ENCODE results near the gene TNFRSF18. TPM values are rescaled to one million over a fixed set of nuclear protein-coding genes. Genes with fewer than 3 reads are reported as not detected.

The TNFRSF18 gene
- total and polyA plus RNA-seq, 10 of the 15 experiments (the other 5 are each of a cell fraction or from before 2014, with no cell fraction given): 0.18 to 7.5 (median 1.5) TPM; not detected in 1

- TF ChIP-seq SRF (IDR thresholded peaks at IDR 0.05; ENCODE audit: low read depth in 2 of 2, low read length in 2 of 2) (no peak), ZNF274 (IDR thresholded peaks at IDR 0.05; ENCODE audit: insufficient read depth, insufficient read length) (no peak), TAF1 (IDR thresholded peaks at IDR 0.05; ENCODE audit: borderline replicate concordance, low read depth, low read length) (peak; percentile 88), E2F4 (IDR thresholded peaks at IDR 0.05; ENCODE audit: low read depth, low read length) (no peak), ZNF24 (IDR thresholded peaks at IDR 0.05) (peak; percentile 43; the same call in 1 of the 2 replicates), SMAD5 (IDR thresholded peaks at IDR 0.05; ENCODE audit: low read depth) (no peak)
These were observed 25.2 kb upstream of the TNFRSF18 start, which contains the start of gene SDF4 (continued) for GRCh38 chr1:1231400-1232207.

GRCh38 chr1:1230656-1231399 lies 24.4 kb upstream of the TNFRSF18 start:
- in situ Hi-C loops (cut with MboI) (no loop called here), intact Hi-C loops (cut with micrococcal nuclease; ENCODE audit: unreplicated experiment) (loop anchor here (5.0 kb wide), 1 partner anchor 109 kb away; no protein-coding TSS in a partner anchor)
- CTCF ChIA-PET: interaction anchor here (0.6 to 1.8 kb wide), 5 partner anchors 10 to 145 kb away, joined by 4 to 21 read pairs (median 8); no protein-coding TSS in a partner anchor
- peak overlapping the region; percentile 75 for H3K4me2 ChIP-seq (ENCODE audit: control insufficient read depth, insufficient read depth)
- peak overlapping the region; percentile 91 for H3K4me3 ChIP-seq
- ATAC-seq (peak; percentile 15), FAIRE-seq (peak; percentile 72), DNase-seq (ENCODE audit: low read depth, low spot score) (no peak)
- 16% methylated on average over 24 of the region's 24 CpGs for WGBS (ENCODE audit: insufficient coverage, insufficient replicate concordance, low lambda C conversion rate, missing lambda C conversion rate)
- H3K9ac ChIP-seq (ENCODE audit: control insufficient read depth, insufficient read depth, low read length): peak overlapping the region; percentile 97
- RAD21 ChIA-PET (ENCODE audit: unreplicated experiment): interaction anchor here (0.6 to 1.5 kb wide), 9 partner anchors 18 to 212 kb away, joined by 3 to 8 read pairs (median 5); no protein-coding TSS in a partner anchor
- peaks cover 50% of the 10 kb centered on the region for H3K79me2 ChIP-seq (ENCODE audit: control insufficient read depth, insufficient read depth, low read length)
- POLR2A ChIA-PET: interaction anchor here (0.6 to 1.9 kb wide), 5 partner anchors 16 to 76 kb away, joined by 3 to 8 read pairs (median 3); no protein-coding TSS in a partner anchor
- no peaks in the 10 kb centered on the region; the same call in 2 of the 3 replicates for H3K9me3 ChIP-seq (replicated peaks; ENCODE audit: control insufficient read depth, insufficient read depth, low read length)
- BruUV-seq (replicated peaks): TSS peak; percentile 87
- peaks cover 4% of the 10 kb centered on the region for H3K4me1 ChIP-seq (ENCODE audit: control insufficient read depth, insufficient read depth, low read length)
- peak overlapping the region; percentile 75 for H2AFZ ChIP-seq (ENCODE audit: control insufficient read depth, low read depth, low read length)
- no peaks in the 10 kb centered on the region for H4K20me1 ChIP-seq (ENCODE audit: control insufficient read depth, insufficient read depth)
- peak overlapping the region; percentile 93 for H3K27ac ChIP-seq (ENCODE audit: control insufficient read depth, insufficient read depth)
- SMC1A ChIA-PET (ENCODE audit: uncharacterized antibody, unreplicated experiment): interaction anchor here (0.6 to 1.3 kb wide), 7 partner anchors 20 to 274 kb away, joined by 3 to 10 read pairs (median 3); no protein-coding TSS in a partner anchor
- peaks cover 4 to 22% of the 10 kb centered on the region in 2 experiments; a peak in 3 of 4 replicates for H3K36me3 ChIP-seq (ENCODE audit: control insufficient read depth in 2 of 2, insufficient read depth in 2 of 2, low read length in 1 of 2)
- H3K27me3 ChIP-seq (replicated peaks in 1 of 2; ENCODE audit: control insufficient read depth in 2 of 2, insufficient read depth in 2 of 2, low read length in 1 of 2): no peaks in the 10 kb centered on the region
- TF ChIP-seq BCL11A (IDR thresholded peaks at IDR 0.05; ENCODE audit: low read depth, low read length) (no peak), SMC3 (IDR thresholded peaks at IDR 0.05; ENCODE audit: borderline replicate concordance, low read length) (peak; percentile 19; the same call in 1 of the 2 replicates), NR2C1 (IDR thresholded peaks at IDR 0.05) (no peak), YY1 (IDR thresholded peaks at IDR 0.05; ENCODE audit: low read depth, low read length) (no peak), E4F1 (IDR thresholded peaks at IDR 0.05; ENCODE audit: borderline replicate concordance, partially characterized antibody) (no peak), POLR2AphosphoS2 (IDR thresholded peaks at IDR 0.05; ENCODE audit: low read depth, low read length) (no peak), SPI1 (IDR thresholded peaks at IDR 0.05; ENCODE audit: borderline replicate concordance, insufficient read depth, low read depth, low read length) (no peak), NBN (IDR thresholded peaks at IDR 0.05) (no peak), BRCA1 (IDR thresholded peaks at IDR 0.05; ENCODE audit: low read depth, low read length) (no peak), SIN3A (IDR thresholded peaks at IDR 0.05; ENCODE audit: low read depth, low read length) (no peak)
